Colonic mucosa (tissue), 4 donors: ENCODE measurements around the gene LHPP. TPM values are rescaled to one million over a fixed set of nuclear protein-coding genes. Genes with fewer than 3 reads are reported as not detected.

Source experiments
- DNase-seq: peaks from one replicate; pipeline ENCODE4 v3.0.0-alpha.2; 2020
- H3K27ac ChIP-seq: fragments of 200-600 bp; one replicate; pipeline ENCODE4 v1.8.0; 2021
- H3K27me3 ChIP-seq: fragments of 200-600 bp; one replicate; pipeline ENCODE4 v1.8.0; 2021
- H3K36me3 ChIP-seq: fragments of 200-600 bp; one replicate; pipeline ENCODE4 v1.8.0; 2021
- H3K4me1 ChIP-seq: fragments of 200-600 bp; one replicate; pipeline ENCODE4 v1.8.0; 2021; ENCODE audit warnings: mild to moderate bottlenecking
- H3K4me3 ChIP-seq: fragments of 200-600 bp; one replicate; pipeline ENCODE4 v1.8.0; 2021
- H3K9ac ChIP-seq, 2 donors: one replicate each; pipeline ENCODE4 v1.7.0; 2013; ENCODE audit warnings: control low read depth in 2 of 2, low read depth in 2 of 2, low read length in 2 of 2
- H3K9me3 ChIP-seq: fragments of 200-600 bp; one replicate; pipeline ENCODE4 v1.8.0; 2021
- CTCF ChIP-seq: fragments of 200-600 bp; IDR thresholded peaks from one replicate; pipeline ENCODE4 v1.8.0; 2022; ENCODE audit warnings: antibody characterized with exemption, mild to moderate bottlenecking
- intact Hi-C: fragments of 100-400 bp; cut with DNase I; formaldehyde crosslinking; loops from one replicate; pipeline ENCODE4 v1.14.1; 2022
- total RNA-seq, 2 donors: library from RNA; stranded (reverse); fragmentation: NEBNext Ultra II Directional in 1 of 2; extraction: Animal tissue kit (Norgen Biotek cat#: 25700) in 1 of 2; gene quantifications; one replicate each; pipeline ENCODE4 v1.2.1, GENCODE V29; 2021
- donor health status: healthy.
- donor health status: DM: no; HTN: no; CAD: no.
- donor health status: DM: no; HTN: no; CAD: no.

LHPP gene
- total RNA-seq, 2 donors from 2014 or later, result 12.8 to 24.6 TPM

GRCh38 chr10:124518366-124518765, 56.7 kb downstream of the LHPP start:
- no peaks in the 10 kb centered on the region for H3K36me3 ChIP-seq

GRCh38 chr10:124520558-124521428, 59.2 kb downstream of the LHPP start:
- Histone ChIP-seq H3K36me3 (no peaks in the 10 kb centered on the region), H3K9me3 (no peaks in the 10 kb centered on the region), H3K4me3 (no peak overlapping the region), H3K4me1 (no peaks in the 10 kb centered on the region), H3K27me3 (no peaks in the 10 kb centered on the region), H3K27ac (no peak overlapping the region), H3K9ac (no peak overlapping the region)
- TF ChIP-seq CTCF, result no peak
- intact Hi-C loops, result no loop called here
- no peak for DNase-seq

More at GRCh38 chr10:124518366-124518765, 56.7 kb downstream of the LHPP start:
- no peak overlapping the region for H3K9ac ChIP-seq
- H3K27me3 ChIP-seq, result no peaks in the 10 kb centered on the region
- no peak overlapping the region for H3K27ac ChIP-seq
- TF ChIP-seq CTCF, result no peak
- DNase-seq, result no peak
- H3K4me3 ChIP-seq, result no peak overlapping the region
- intact Hi-C loops, result no loop called here
- H3K4me1 ChIP-seq, result no peaks in the 10 kb centered on the region
- no peaks in the 10 kb centered on the region for H3K9me3 ChIP-seq

GRCh38 chr10:124521429-124521871, 59.8 kb downstream of the LHPP start:
- Histone ChIP-seq H3K4me1 (no peaks in the 10 kb centered on the region), H3K27me3 (no peaks in the 10 kb centered on the region), H3K27ac (no peak overlapping the region), H3K9ac (no peak overlapping the region), H3K4me3 (no peak overlapping the region), H3K9me3 (no peaks in the 10 kb centered on the region), H3K36me3 (no peaks in the 10 kb centered on the region)
- intact Hi-C loops, result no loop called here
- TF ChIP-seq CTCF, result no peak
- no peak for DNase-seq

GRCh38 chr10:124522131-124522932, 60.7 kb downstream of the LHPP start:
- no peak overlapping the region for H3K4me3 ChIP-seq
- TF ChIP-seq CTCF, result no peak
- peak overlapping the region in 1 of 2 donors; percentile 2 for H3K9ac ChIP-seq
- H3K27ac ChIP-seq, result no peak overlapping the region
- H3K4me1 ChIP-seq, result no peaks in the 10 kb centered on the region
- no peaks in the 10 kb centered on the region for H3K36me3 ChIP-seq
- no peaks in the 10 kb centered on the region for H3K27me3 ChIP-seq
- no peaks in the 10 kb centered on the region for H3K9me3 ChIP-seq
- intact Hi-C loops, result no loop called here
- no peak for DNase-seq

- H3K27ac ChIP-seq, result peak overlapping the region; percentile 11
- TF ChIP-seq CTCF, result no peak
- no peaks in the 10 kb centered on the region for H3K27me3 ChIP-seq
- no peaks in the 10 kb centered on the region for H3K4me1 ChIP-seq
- H3K9ac ChIP-seq, result peak overlapping the region; percentile 5 to 55
- H3K36me3 ChIP-seq, result no peaks in the 10 kb centered on the region
- peak; percentile 76 for DNase-seq
- intact Hi-C loops, result no loop called here
- no peak overlapping the region for H3K4me3 ChIP-seq
- no peaks in the 10 kb centered on the region for H3K9me3 ChIP-seq
Observed at GRCh38 chr10:124522933-124523871, 61.6 kb downstream of the LHPP start.
